ENCODE measurements around the gene CGB1.

The CGB1 gene

DNA sequence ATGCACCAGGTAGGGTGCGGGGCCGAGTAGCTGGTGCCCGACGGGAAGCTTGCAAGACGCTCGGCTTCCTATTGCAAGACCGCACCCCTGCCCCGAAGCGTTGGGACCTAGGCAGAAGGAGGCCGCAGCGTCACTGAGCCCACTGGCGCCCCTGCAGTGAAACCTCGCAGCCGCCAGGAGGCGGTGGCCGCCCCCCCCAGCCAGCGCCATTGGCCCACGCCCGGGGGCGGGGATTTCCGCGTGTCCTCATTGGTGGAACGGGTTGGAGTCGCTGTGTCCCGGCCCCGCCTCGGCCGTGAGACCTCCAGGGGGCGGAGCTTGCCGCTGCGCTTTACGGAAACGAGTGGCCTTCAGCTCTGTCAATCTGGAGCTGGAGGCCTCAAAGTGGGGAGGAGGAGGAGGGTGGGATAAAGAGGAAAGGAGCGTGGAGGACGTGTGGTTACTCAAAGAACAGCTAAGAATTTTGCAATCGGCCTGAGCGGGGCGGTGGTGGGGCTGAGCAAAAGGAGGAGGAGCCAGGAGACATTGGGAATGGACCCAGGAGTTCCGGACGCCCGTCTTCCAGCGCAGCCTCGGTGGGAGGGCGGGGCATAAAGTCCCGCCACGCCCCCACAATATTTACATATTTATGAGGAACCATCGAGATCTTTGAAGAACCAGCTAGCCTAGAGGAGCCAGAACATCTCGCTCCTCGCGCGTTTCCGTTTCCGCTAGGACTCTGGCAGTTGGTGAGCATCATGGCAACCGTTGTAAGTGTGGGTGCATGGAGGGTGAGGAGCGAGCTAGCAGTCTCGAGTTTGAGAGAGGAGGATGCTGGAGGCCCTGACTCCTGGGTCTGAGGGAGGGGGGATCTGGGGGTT, 43.3 kb downstream of the CGB1 start, which contains the start of the genes GYS1 and RUVBL2:
TSS of gene GYS1 (minus strand) at position 135 of the 860 bp plus-strand sequence. CDS start 197 bp downstream, outside the sequence.
TSS of gene RUVBL2 (plus strand) at position 713 of the 860 bp plus-strand sequence. CDS start at position 738, 25 bp downstream.
- DNase-seq (ENCODE audit: low read depth), result peak; percentile 100

DNA sequence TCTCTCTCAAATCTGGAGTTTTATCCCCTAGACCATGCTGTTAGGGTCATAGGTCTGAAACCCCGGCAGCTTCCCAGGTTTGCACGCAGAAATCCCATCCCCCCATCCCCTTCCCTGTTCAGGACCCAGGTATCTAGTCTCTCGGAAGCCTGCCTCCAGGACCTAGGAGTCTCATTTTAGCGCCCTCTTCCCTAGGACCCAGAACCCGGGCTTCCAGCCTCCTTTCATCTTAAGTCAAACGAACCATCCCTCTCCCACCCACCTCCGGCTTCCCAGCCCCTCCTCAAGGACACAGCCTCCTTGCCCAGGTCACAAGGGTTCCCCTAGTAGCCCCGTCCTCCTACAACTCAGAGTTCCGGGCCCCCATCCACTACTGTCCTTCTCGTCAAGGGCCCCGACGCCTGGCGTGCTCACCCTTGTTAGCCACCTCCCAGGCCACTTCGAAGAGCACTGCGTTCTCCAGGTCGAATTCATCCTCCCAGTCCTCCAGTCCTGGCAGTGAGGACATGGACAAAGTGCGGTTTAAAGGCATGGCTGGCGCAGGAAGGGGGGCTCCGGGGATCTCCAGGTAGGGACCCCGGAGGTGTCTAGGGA, 44.0 kb downstream of the CGB1 start:
- DNase-seq (ENCODE audit: low read depth), result no peak

DNA sequence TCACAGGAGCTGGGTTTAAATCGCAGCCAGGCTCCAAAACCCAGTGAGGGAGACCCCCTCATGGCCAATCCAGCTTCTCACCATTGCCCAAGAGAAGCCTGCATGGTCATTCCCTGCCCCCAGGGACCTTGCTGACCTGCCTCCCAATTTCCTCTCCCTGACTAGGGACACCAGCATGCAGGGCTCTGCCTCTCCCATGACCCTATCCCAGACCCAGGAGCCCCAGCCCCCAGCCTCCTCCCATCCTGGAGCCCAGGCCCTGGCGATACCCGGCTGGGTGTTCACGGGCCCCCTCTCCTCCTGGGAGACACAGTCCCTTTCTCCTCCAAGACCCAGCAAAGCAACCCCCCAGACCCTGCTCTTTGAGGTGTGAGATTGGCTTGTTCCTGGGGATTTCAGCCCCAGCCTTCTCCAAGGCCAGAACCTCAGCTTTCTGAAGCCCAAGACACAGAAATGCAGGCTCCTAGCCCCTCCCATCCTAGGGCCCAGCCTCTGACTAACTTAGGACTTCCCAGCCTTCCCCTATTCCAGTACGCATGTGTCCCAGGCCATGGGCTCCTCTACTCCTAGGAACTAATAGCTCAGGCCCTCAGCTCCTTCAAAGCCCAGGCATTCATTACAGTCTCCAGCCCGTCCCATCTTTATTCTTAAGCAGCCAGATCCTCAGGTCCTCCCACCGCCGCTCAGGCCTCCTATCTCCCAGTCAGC, 44.7 kb downstream of the CGB1 start:
- DNase-seq (ENCODE audit: low read depth), result no peak

DNA sequence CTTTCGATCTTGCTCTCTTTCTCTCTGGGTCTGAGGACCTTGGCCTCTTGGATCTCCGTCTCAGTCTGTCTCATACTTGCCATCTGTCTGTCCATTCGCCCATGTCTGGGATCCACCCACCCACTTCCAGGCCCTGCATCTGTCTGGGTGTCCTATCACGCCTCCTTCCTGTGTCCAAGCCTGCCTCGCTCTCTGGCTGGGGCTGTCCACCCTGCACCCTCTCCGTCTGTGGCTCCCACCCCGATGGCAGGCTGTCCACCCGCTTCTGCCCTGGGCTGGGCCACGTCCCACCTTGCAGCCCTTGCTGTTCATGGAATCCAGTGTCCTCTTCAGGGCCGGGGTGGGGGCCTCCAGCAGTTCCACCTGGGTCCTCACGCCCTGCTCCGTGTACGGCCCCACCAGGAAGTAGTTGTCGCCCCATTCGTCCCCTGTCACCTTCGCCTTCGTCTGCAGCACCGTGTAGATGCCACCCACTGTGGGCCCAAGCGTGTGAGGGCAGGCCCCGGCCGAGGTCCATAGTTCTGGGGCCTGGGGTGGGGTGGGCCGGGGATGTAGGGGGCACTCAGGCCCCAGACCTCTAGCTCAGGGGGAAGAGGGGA, 45.6 kb downstream of the CGB1 start:
- no peak for DNase-seq (ENCODE audit: low read depth)

DNA sequence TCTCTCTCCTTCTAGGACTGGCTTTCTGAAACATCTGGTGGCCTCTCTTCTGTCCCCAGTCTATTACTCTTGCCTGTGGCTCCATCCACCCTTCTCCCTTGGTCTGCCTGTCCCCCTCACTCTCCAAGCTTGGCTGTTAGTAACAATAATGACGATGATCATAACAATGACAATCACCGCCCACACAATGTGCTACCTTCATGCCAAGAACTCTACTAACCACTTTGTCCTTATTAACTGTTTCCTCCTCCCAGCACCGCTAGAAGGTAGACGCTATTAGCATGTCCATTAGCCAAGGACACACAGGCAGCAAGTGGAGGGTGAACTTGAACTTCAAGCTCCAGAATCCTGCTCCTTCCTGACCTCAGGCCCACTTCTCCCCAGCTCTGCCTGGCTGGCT, 46.3 kb downstream of the CGB1 start:
- no peak for DNase-seq (ENCODE audit: low read depth)

DNA sequence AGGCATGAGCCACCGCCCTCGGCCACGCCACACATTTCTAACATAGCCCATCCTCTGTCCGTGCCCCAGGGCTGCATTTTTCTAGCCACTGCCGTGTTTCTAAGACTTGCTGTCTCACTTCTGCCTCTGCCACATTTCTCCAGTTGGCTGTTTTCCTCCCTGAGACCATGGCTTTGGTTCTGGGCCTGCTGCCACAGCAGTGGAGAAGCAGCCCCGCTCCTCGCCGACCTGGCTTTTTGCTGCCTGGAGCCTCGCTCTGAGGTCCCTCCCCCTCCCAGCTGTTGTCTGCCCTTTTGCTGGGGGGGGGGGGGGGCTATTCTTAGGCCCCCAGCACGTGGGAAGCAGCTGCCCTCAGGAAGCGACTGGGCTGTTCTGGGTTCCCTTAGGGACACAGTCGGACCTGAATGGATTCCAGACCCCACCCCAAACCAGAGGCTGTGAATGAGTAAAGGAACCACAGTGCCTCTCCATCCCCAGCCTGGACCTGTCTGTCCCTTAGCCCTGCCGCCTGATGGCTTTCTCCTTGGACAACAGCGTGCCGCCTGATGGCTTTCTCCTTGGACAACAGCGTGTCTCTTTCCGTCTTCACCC, 46.9 kb downstream of the CGB1 start:
- no peak for DNase-seq (ENCODE audit: low read depth)

DNA sequence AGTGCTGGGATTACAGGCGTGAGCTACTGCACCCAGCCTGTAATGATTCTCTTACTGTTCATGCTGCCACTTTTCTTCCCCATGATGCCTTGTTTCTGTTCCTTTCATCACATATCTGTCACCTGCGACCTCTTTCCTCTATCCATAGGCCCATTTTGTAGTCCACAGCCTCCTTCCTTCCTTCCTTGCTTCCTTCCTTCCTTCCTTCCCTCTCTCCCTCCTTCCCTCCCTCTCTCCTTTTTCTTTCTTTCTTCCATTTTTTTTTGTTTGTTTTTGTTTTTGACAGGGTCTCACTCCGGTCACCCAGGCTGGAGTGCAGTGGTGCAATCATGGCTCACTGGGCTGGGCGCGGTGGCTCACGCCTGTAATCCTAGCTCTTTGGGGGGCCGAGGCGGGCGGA, 47.8 kb downstream of the CGB1 start:
- DNase-seq (ENCODE audit: low read depth), result no peak

DNA sequence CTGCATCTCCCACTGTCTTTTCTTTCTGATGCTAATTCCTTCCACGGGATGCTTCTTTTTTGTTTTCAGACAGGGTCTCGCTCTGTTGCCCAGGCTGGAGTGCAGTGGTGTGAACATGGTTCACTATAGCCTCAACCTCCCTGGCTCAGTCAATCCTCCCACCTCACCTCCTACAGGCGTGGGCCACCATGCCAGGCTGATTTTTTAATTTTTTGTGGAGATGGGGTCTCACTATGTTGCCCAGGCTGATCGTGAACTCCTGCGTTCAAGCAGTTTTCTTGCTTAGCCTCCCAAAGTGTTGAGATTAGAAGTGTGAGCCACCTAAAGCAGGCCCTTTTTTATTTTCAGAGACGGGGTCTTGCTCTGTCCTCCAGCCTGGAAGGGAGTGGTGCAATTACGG, 48.4 kb downstream of the CGB1 start:
- no peak for DNase-seq (ENCODE audit: low read depth)

DNA sequence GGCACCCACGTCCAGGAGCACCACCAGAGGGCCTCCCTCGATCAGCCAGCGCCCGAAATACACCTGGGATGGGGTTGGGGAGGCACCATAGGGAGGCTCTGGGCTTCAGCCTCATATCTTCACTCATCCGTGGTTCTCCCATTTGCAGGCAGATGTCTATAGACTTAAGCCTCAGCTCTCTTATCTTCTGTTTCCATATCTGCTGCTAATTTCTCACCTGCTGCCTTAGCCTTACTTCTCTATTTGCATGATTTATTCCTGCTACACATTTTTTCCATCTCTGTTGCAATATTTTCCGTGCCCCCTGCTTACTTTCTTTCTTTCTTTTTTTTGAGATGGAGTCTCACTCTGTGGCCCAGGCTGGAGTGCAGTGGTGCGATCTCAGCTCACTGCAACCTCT, 49.4 kb downstream of the CGB1 start:
- no peak for DNase-seq (ENCODE audit: low read depth)

DNA sequence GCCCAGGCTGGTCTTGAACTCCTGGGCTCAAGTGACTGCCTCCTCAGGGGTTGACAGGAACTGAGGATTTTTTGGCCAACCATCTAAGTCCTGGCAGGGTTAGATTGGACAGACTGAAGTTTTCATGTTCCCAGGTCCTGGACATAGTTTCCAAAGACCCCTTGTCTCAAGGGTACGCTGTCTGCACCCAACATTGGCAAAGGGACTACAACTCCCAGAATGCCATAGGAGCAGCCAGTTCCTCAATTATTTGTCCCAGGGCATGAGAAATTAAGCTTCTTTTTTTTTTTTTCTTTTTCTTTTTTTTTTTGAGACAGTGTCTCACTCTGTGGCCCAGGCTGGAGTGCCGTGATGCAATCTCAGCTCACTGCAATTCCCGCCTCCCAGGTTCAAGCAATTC, 50.5 kb downstream of the CGB1 start:
- DNase-seq (ENCODE audit: low read depth), result no peak

DNA sequence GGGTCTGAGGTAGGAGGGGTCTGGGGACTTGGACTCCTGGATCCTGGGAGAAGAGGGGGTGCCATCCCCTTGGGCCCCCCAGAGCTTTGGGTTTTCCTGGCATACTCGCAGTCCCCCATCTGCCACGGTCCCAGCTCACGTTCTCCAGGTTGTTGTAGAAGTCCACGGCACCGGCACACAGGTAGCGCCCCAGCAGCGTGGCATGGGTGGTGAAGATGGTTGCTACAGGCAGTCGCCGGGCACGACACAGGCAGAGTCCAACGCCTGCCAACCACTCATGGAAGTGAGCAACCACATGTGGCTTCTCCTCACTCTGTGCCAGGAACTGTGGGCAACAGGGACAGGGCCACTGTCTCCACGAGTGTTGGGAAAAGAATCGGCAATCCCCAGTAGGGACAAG, 51.0 kb downstream of the CGB1 start:
- no peak for DNase-seq (ENCODE audit: low read depth)
